Fibroblast of the conjunctiva (primary cell): ENCODE data around the gene KCNJ12.
"Not testable (repeated sequence)": the region's sequence is repeated elsewhere in the genome, so short reads cannot be mapped to it uniquely, and the experiment has no call there.

Experiments
- DNase-seq: peaks from one replicate; pipeline ENCODE4 v3.0.0-alpha.2; 2010; ENCODE audit warnings: low read depth

Gene KCNJ12

GRCh38 chr17:21387616-21388015 lies 11.5 kb downstream of the KCNJ12 start:
- DNase-seq, result no peak

GRCh38 chr17:21388066-21388465 lies 11.9 kb downstream of the KCNJ12 start:
- no peak for DNase-seq

- DNase-seq, result no peak
Observed at GRCh38 chr17:21388944-21389343, 12.8 kb downstream of the KCNJ12 start.

GRCh38 chr17:21389394-21389793 lies 13.2 kb downstream of the KCNJ12 start:
- no peak for DNase-seq

GRCh38 chr17:21390294-21390693 lies 14.1 kb downstream of the KCNJ12 start:
- DNase-seq, result no peak

GRCh38 chr17:21392266-21392665 lies 16.1 kb downstream of the KCNJ12 start:
- no peak for DNase-seq

- no peak for DNase-seq
Observed at GRCh38 chr17:21394265-21394664, 18.1 kb downstream of the KCNJ12 start.

- no peak for DNase-seq
Observed at GRCh38 chr17:21395764-21396163, 19.6 kb downstream of the KCNJ12 start.

- no peak for DNase-seq
Observed at GRCh38 chr17:21396237-21396636, 20.1 kb downstream of the KCNJ12 start.

GRCh38 chr17:21397341-21398190 lies 21.4 kb downstream of the KCNJ12 start:
- no peak for DNase-seq

- DNase-seq, result no peak
Observed at GRCh38 chr17:21399474-21400186, 23.5 kb downstream of the KCNJ12 start.

GRCh38 chr17:21400187-21400569 lies 24.0 kb downstream of the KCNJ12 start:
- DNase-seq, result not testable (repeated sequence)

- DNase-seq, result no peak
Observed at GRCh38 chr17:21400816-21401593, 24.8 kb downstream of the KCNJ12 start.

- peak; percentile 74 for DNase-seq
Observed at GRCh38 chr17:21402166-21402571, 26.0 kb downstream of the KCNJ12 start.

GRCh38 chr17:21402926-21403325 lies 26.8 kb downstream of the KCNJ12 start:
- not testable (repeated sequence) for DNase-seq

GRCh38 chr17:21404106-21404505 lies 27.9 kb downstream of the KCNJ12 start:
- not testable (repeated sequence) for DNase-seq

- not testable (repeated sequence) for DNase-seq
Observed at GRCh38 chr17:21404539-21404938, 28.4 kb downstream of the KCNJ12 start.

- not testable (repeated sequence) for DNase-seq
Observed at GRCh38 chr17:21404956-21405731, 29.0 kb downstream of the KCNJ12 start.

- not testable (repeated sequence) for DNase-seq
Observed at GRCh38 chr17:21405904-21406400, 29.8 kb downstream of the KCNJ12 start.

- DNase-seq, result not testable (repeated sequence)
Observed at GRCh38 chr17:21406616-21407404, 30.7 kb downstream of the KCNJ12 start.

GRCh38 chr17:21407752-21408151 lies 31.6 kb downstream of the KCNJ12 start:
- DNase-seq, result not testable (repeated sequence)
